T47D (cell line): Measurements from ENCODE around the gene USP46.

ENCODE experiments used
- DNase-seq, 2 experiments: peaks; one replicate each; pipeline versions ENCODE4 v3.0.0 to v3.0.0-alpha.2; 2011 to 2012; ENCODE audit warnings: low read depth in 1 of 2, low spot score in 1 of 2
- JUND ChIP-seq: IDR thresholded peaks from 2 replicates; pipeline ENCODE4 v1.6.1; 2012; ENCODE audit warnings: low read depth
- in situ Hi-C: cut with HindIII; loops from 2 replicates; pipeline ENCODE4 v1.10.0; 2016; ENCODE audit warnings: low sequenced_read_pairs, low pct_unique_long_range_greater_than_20kb

The USP46 gene

GRCh38 chr4:52548818-52549570, 110.1 kb downstream of the USP46 start:
- DNase-seq = no peak
- in situ Hi-C loops = no loop called here
- TF ChIP-seq JUND = no peak

GRCh38 chr4:52546449-52546848, 112.7 kb downstream of the USP46 start:
- DNase-seq = no peak
- TF ChIP-seq JUND = no peak
- in situ Hi-C loops = no loop called here

GRCh38 chr4:52545099-52546069, 113.7 kb downstream of the USP46 start:
- no peak for TF ChIP-seq JUND
- peak; percentile 22 to 62 for DNase-seq
- in situ Hi-C loops = no loop called here
